HG03342 (cell line): ENCODE measurements around the gene VWCE.
"Not testable (repeated sequence)": the region's sequence is repeated elsewhere in the genome, so short reads cannot be mapped to it uniquely, and the experiment has no call there.

Source experiments
- ATAC-seq: cut with Tn5 transposase; IDR thresholded peaks from one replicate; pipeline ENCODE4 v1.9.1; 2021; ENCODE audit warnings: mild to moderate bottlenecking, moderate library complexity; ENCODE audit not compliant: unreplicated experiment

The VWCE gene

DNA sequence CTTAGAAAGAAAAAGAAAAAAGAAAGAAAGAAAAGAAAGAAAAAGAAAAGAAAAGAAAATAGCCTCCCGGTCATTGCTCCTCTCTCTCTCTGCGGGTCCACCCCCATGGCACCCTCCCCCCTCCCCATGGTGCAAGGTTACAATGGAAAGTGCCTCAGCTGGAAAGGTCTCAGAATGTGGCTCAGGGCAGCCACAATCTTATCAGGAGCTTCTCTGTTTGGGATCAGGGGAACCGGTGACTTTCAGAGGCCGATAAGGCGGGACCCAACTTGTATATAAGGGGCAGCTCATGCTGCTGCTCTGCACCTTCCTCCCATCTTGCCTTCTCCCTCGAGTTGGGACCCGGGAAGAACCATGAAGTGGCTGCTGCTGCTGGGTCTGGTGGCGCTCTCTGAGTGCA is 73.1 kb downstream of the VWCE start, which contains the start of gene PGA4:
TSS of gene PGA4 (plus strand) at position 301 of the 400 bp plus-strand sequence. CDS start at position 355, 54 bp downstream.
- not testable (repeated sequence) for ATAC-seq

DNA sequence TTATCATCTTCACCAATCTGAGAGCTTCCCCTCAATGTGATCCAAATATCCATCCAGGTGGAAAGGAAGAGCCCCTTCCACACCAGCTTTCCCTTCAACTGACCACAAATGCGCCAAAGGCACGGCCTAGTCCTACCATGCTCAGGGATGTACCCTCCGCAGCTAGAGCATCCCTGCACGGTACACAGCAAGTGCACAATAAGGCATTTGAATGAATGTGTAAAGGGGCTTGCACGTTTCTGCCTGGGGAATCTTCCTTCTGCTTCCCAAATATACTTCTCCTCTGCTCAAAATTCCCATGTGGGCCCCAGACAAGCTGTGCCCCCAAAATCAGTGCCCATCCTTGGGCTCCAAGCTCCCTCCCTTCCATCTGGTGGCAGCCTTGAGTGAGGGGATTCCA is 76.1 kb downstream of the VWCE start:
- not testable (repeated sequence) for ATAC-seq

DNA sequence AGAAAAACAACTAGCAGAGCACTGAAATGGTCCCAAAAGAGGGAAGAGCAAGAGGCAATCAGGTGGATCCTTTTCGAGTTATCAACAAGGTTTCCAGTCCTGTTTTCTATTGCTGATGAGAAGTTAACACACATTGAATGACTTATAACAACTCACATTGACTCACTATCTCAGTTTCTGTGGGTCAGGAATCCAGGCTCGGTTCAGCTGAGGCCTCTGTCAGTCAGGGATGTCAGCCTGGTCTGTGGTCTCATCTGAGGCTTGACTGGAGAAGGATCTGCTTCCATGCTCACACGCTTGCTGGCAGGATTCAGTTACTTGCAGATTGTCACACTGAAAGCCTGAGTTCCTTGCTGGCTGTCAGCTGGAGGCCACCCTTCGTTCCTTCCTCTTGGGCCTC is 76.8 kb downstream of the VWCE start:
- not testable (repeated sequence) for ATAC-seq

DNA sequence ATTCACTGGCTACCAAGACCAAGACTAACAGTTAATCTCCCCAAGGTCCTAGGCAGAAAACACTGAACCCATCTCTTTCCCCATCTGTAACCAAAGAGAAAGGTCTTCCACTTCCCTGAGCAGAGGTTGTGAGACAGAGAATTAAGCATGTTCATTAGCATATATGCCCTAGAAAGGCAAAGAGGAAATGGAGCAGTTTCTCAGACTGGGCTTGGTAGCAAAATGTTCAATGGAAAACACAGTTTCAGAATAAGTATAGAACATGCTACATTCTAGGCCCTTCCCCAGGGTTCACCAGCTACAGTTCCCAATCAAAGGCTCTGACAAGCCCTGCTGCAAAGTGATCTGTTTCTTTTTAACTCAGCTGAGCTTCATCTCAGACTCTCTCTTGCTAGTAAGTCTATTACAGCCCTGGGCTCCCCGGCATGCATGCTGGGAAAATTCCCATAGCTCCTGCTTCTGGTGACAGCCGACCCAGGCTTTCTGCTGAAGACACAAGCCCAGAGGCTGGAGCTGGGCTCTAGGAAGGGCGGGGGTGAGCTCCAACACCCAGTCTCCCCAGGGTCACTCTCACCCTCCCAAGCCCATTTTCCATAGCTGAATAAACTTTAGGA is 81.3 kb downstream of the VWCE start:
- ATAC-seq: not testable (repeated sequence)

DNA sequence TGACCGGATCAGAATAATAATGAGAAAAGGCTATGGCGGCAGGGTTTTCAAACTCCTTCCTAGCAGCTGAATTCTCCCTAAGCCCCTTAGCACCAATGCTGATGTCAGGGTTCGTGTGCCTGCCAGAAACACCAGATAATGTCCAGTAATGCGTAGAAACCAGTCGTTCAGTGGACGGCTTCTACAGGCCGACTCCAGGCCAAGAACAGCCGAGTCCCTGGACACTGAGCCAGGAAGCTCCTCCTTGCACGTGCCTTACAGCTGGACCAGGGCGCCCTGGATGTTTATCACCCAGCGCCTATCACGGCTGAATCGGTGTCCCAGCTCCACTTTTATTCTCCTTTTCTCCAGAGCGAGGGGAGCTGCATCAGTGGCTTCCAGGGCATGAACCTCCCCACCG is 82.9 kb downstream of the VWCE start:
- ATAC-seq: not testable (repeated sequence)

DNA sequence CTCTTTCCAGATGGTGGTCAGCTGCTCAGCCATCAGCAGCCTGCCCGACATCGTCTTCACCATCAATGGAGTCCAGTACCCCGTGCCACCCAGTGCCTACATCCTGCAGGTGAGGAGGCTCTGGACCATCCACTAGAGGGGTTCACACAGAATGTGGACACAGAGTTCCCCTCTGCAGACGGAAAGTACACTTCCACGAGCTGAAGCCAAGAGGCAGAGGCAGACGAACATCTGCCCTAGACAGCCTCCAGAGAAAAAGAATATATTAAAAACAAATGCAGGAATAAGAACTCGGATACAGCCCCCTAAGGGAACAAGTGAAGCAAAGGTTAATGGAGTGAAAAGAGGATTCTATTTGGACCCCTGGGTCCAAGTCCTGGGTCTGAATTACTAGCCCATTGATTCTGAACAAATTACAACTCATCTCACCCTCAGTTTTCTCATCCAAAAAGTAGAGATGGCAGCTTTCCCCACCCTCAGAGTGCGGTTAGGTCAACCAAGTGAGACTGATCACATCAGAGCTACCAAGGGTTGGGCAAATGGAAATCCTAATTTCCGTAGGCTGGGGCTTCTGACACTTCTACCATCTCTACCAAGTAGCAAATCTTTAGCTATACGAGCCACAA is 83.7 kb downstream of the VWCE start:
- ATAC-seq: not testable (repeated sequence)

DNA sequence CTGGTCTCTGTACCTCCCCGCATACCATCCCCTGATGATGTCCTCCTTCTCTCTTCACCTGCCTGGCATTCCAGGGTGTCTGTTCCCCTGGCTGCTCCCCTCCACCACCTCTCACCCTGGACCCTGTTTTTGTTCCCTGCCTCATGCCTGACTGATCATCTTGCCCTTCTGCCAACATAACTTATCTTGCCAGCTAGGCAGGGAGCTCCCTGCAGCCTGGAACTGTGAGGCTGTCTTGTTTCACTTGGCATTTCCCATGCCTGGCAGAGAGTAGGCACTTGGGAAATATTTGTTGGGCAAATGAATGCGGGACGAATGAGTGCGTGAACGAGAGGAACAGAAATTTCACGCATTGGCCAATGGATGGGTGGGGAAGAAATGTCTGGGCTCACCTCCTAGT is 84.5 kb downstream of the VWCE start:
- ATAC-seq: not testable (repeated sequence)
